Measurements from ENCODE around the gene GSTCD.

GSTCD gene

GRCh38 chr4:105887508-105887907 is 178.9 kb downstream of the GSTCD start:
- DNase-seq (ENCODE audit: low read depth in 2 of 2), result no peak

GRCh38 chr4:105894660-105895582 is 186.3 kb downstream of the GSTCD start, which contains the start of gene NPNT:
TSS of gene NPNT (plus strand) at chr4:105895471. CDS start at chr4:105895653, 182 bp downstream.
- no peak for DNase-seq (ENCODE audit: low read depth in 2 of 2)

- peak in 1 of 2 donors; percentile 13 for DNase-seq (ENCODE audit: low read depth in 2 of 2)
These were observed 187.2 kb downstream of the GSTCD start for GRCh38 chr4:105895583-105896460.

GRCh38 chr4:105896461-105896942 is 187.9 kb downstream of the GSTCD start:
- DNase-seq (ENCODE audit: low read depth in 2 of 2), result no peak

Measured in stimulated activated CD8-positive, alpha-beta memory T cell treated with anti-CD3 and anti-CD28 coated beads, Interleukin-2, amount 100 ng/mL, for 48 hours (primary cell).